ENCODE data around the gene FGF12. TPM values are rescaled to one million over a fixed set of nuclear protein-coding genes. Genes with fewer than 3 reads are reported as not detected.

Gene FGF12
- total RNA-seq, 3 donors from 2014 or later = 0.44 to 2.1 (median 0.66) TPM

GRCh38 chr3:192302721-192303120 is 424.6 kb downstream of the FGF12 start:
- H3K27me3 ChIP-seq = no peaks in the 10 kb centered on the region
- no peak overlapping the region for H3K27ac ChIP-seq
- no peaks in the 10 kb centered on the region for H3K9me3 ChIP-seq
- no peak for DNase-seq (ENCODE audit: low spot score in 2 of 2)
- no peaks in the 10 kb centered on the region for H3K4me1 ChIP-seq
- no peaks in the 10 kb centered on the region for H3K36me3 ChIP-seq
- H3K4me3 ChIP-seq = no peak overlapping the region
- TF ChIP-seq POLR2A (IDR thresholded peaks at IDR 0.05) (no peak), POLR2AphosphoS5 (IDR thresholded peaks at IDR 0.05) (no peak)
- TF ChIP-seq, protein P1, sequence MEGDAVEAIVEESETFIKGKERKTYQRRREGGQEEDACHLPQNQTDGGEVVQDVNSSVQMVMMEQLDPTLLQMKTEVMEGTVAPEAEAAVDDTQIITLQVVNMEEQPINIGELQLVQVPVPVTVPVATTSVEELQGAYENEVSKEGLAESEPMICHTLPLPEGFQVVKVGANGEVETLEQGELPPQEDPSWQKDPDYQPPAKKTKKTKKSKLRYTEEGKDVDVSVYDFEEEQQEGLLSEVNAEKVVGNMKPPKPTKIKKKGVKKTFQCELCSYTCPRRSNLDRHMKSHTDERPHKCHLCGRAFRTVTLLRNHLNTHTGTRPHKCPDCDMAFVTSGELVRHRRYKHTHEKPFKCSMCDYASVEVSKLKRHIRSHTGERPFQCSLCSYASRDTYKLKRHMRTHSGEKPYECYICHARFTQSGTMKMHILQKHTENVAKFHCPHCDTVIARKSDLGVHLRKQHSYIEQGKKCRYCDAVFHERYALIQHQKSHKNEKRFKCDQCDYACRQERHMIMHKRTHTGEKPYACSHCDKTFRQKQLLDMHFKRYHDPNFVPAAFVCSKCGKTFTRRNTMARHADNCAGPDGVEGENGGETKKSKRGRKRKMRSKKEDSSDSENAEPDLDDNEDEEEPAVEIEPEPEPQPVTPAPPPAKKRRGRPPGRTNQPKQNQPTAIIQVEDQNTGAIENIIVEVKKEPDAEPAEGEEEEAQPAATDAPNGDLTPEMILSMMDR (IDR thresholded peaks at IDR 0.05) = no peak
- intact Hi-C loops (cut with DNase I; ENCODE audit: low total_unique reads) = no loop called here

DNA sequence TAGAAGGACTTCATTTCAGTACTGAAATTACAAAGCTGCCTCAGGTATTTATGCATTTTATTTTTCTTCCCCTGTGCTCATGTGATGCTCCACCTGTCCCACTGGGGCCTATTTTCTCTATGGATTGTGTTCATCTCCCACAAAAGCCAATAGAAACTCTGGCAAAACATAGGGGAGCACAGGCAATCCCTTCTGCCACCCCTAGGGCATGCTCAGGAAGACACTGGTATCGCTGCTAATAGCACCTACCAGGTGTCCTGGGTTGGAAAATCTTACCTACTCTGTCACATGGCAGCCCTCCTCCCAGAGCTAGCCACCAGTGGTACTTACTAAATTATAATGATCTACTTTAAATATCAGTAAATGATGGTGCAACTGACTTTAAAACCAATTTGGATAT is 427.4 kb downstream of the FGF12 start:
- intact Hi-C loops (cut with DNase I; ENCODE audit: low total_unique reads) = no loop called here
- no peak overlapping the region for H3K27ac ChIP-seq
- TF ChIP-seq POLR2AphosphoS5 (IDR thresholded peaks at IDR 0.05) = no peak
- TF ChIP-seq, protein P1 (IDR thresholded peaks at IDR 0.05) = no peak
- TF ChIP-seq POLR2A (IDR thresholded peaks at IDR 0.05) = no peak
- H3K4me1 ChIP-seq = no peaks in the 10 kb centered on the region
- H3K9me3 ChIP-seq = no peaks in the 10 kb centered on the region
- H3K36me3 ChIP-seq = no peaks in the 10 kb centered on the region
- DNase-seq (ENCODE audit: low spot score in 2 of 2) = no peak
- H3K4me3 ChIP-seq = no peak overlapping the region
- H3K27me3 ChIP-seq = no peaks in the 10 kb centered on the region

DNA sequence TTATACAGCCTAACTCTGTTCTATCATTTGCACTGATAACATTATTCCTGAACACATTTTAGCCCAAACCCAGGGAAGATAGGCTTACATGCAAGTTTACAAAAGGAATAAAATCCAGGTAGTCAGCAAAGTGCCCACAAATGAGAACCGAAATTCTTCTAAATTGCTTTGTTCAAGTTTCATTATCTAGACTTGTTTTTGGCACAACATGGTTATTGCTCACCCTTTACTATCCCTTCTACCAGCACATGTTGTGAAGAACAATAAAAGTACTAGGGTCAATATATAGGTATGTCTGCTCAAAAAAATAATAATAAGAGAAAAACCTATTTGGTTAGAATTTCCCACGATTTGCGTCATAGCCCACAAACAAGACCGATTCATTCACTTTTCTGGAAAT is 430.5 kb downstream of the FGF12 start:
- intact Hi-C loops (cut with DNase I; ENCODE audit: low total_unique reads) = no loop called here
- Histone ChIP-seq H3K36me3 (no peaks in the 10 kb centered on the region), H3K4me3 (no peak overlapping the region), H3K9me3 (no peaks in the 10 kb centered on the region), H3K27ac (no peak overlapping the region), H3K4me1 (no peaks in the 10 kb centered on the region), H3K27me3 (no peaks in the 10 kb centered on the region)
- DNase-seq (ENCODE audit: low spot score in 2 of 2) = no peak
- no peak for TF ChIP-seq POLR2AphosphoS5 (IDR thresholded peaks at IDR 0.05)
- no peak for TF ChIP-seq POLR2A (IDR thresholded peaks at IDR 0.05)
- TF ChIP-seq, protein P1 (IDR thresholded peaks at IDR 0.05) = no peak

DNA sequence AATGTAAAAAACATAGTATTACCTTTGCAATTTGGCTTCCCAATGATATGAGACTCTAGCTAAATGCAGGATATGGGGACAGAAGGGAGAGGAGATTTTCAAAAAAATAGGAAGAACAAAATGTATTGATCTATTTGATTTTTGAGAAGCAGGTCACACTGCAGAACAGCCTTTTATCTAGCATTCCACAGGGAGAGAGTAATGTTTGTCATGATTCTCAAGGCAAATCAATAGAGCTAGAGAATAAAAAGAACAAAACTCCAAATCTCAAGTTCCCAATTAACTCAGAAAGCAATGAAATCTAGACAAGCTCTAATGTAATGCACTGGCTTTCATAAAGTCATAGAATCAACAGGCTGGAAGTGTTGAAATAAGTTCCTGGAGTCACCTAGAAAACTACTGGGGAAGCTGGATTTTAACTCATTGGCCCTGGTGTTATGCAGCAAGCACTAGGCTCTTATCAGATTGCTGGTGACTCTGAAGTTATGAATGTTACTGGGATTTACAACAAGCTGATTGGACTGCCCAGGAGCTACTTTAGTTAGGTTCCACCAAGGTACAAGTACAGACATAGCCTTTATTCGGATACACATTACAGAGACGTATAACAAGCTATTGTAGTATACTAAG is 442.8 kb downstream of the FGF12 start:
- Histone ChIP-seq H3K27ac (no peak overlapping the region), H3K4me3 (no peak overlapping the region), H3K9me3 (no peaks in the 10 kb centered on the region), H3K36me3 (no peaks in the 10 kb centered on the region), H3K4me1 (no peaks in the 10 kb centered on the region), H3K27me3 (no peaks in the 10 kb centered on the region)
- TF ChIP-seq POLR2AphosphoS5 (IDR thresholded peaks at IDR 0.05) (no peak), POLR2A (IDR thresholded peaks at IDR 0.05) (no peak)
- TF ChIP-seq, protein P1 (IDR thresholded peaks at IDR 0.05) = no peak
- intact Hi-C loops (cut with DNase I; ENCODE audit: low total_unique reads) = no loop called here
- no peak for DNase-seq (ENCODE audit: low spot score in 2 of 2)

DNA sequence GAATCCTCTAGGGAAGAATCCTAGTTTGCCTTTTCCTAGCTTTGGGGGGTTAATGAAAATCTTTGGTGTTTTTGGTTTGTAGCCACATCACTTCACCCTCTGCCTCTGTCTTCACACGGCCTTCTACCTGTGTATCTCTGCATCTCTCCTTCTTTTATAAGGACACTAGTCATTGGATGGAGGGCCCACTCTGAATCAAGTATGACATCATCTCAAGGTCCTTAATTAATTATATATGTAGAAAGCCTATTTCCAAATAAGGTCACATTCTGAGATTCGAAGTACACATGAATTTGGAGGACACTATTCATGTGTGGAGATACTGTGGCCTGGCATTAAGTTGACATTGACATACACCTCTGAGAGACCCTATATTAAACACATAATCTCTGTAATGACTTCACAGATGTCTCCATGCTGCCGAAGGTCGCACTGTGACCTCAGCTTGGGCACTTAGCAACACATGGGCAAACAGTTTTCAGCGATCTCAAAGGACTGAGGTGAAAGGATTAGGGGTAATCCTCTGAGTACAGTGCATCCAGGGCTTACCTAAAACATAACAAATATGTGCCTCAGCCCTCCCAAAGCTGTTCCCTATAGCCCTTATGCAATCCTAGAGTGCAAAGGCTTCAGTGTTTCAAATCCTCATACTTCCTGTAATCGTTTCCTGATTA is 446.0 kb downstream of the FGF12 start:
- DNase-seq (ENCODE audit: low spot score in 2 of 2) = no peak
- H3K27ac ChIP-seq = no peak overlapping the region
- TF ChIP-seq POLR2A (IDR thresholded peaks at IDR 0.05) = no peak
- TF ChIP-seq, protein P1 (IDR thresholded peaks at IDR 0.05) = no peak
- no peak for TF ChIP-seq POLR2AphosphoS5 (IDR thresholded peaks at IDR 0.05)
- H3K27me3 ChIP-seq = no peaks in the 10 kb centered on the region
- H3K36me3 ChIP-seq = no peaks in the 10 kb centered on the region
- no peaks in the 10 kb centered on the region for H3K9me3 ChIP-seq
- no peak overlapping the region for H3K4me3 ChIP-seq
- H3K4me1 ChIP-seq = no peaks in the 10 kb centered on the region
- intact Hi-C loops (cut with DNase I; ENCODE audit: low total_unique reads) = no loop called here

Data from breast epithelium (tissue), 4 donors.